Right lobe of liver (tissue), 4 donors: ENCODE data around the gene KCNMA1.

Experiments used
- CTCF ChIP-seq, 4 donors: fragments of 200-600 bp in 3 of 4; fragments of 450-650 bp in 1 of 4; IDR thresholded peaks; one replicate each; pipeline versions ENCODE4 v1.5.1 to v1.8.0; 2016 to 2022; ENCODE audit warnings: antibody characterized with exemption in 4 of 4, mild to moderate bottlenecking in 2 of 4
- POLR2A ChIP-seq: fragments of 450-650 bp; IDR thresholded peaks from one replicate; pipeline ENCODE4 v1.6.1; 2017; ENCODE audit warnings: antibody characterized with exemption, mild to moderate bottlenecking
- donor health status: DM: no; HTN: no; CAD: no.
- donor health status: DM: no; HTN: no; CAD: no.
- donor health status: DM: no; HTN: yes; CAD: no.

DNA sequence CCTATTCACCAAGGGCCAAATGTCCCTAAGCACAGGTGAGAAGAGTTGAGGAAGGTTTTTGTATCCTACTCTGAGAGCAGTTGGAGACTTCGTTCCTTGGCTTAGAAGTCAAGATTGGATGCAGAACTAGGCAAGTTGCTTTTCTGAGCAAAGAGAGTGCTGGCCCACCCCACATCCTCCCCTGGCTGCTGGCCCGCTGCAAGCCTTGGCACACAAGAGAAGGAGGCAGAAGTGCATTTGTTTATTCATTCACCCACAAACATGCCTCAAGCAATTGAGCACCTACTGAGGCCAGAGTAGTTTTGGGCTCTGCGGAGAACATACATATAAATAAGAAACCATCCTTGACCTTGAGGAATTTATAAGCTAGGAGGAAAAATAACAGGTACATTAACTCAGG is 318.9 kb downstream of the KCNMA1 start:
- no peak for TF ChIP-seq CTCF (IDR thresholded peaks at IDR 0.05)
- no peak for TF ChIP-seq POLR2A
